ENCODE data around the gene MYO9A. TPM values are rescaled to one million over a fixed set of nuclear protein-coding genes. Genes with fewer than 3 reads are reported as not detected.

MYO9A gene
- total RNA-seq, 1 experiment from 2014 or later = 21.4 TPM

- no peak overlapping the region for H3K14ac ChIP-seq (ENCODE audit: insufficient read depth, low read length)
- no peak overlapping the region for H2BK5ac ChIP-seq (ENCODE audit: insufficient read length, low read length)
- TF ChIP-seq CTCF (conservative IDR thresholded peaks at IDR 0.05) = no peak
- no peak overlapping the region for H3K23ac ChIP-seq (ENCODE audit: insufficient read length, low read depth, low read length)
- no peak overlapping the region for H3K27ac Mint-ChIP-seq
- H4K8ac ChIP-seq (replicated peaks; ENCODE audit: insufficient read length, low read depth, low read length) = no peak overlapping the region
- no peak overlapping the region for H3K4me2 ChIP-seq (ENCODE audit: insufficient read depth, insufficient read length, low read length)
- no peak overlapping the region for H3K4me3 Mint-ChIP-seq
- no peak overlapping the region for H3K56ac ChIP-seq (ENCODE audit: insufficient read length, low read depth, low read length)
- no peak overlapping the region for H4K91ac ChIP-seq (ENCODE audit: insufficient read length, low read depth, low read length)
- H3K23me2 ChIP-seq (ENCODE audit: insufficient read length, low read depth, low read length, poor library complexity, severe bottlenecking) = no peaks in the 10 kb centered on the region
- no peak overlapping the region for H3K27ac ChIP-seq (ENCODE audit: insufficient read length, low read depth, low read length)
- H3K9me3 Mint-ChIP-seq = no peaks in the 10 kb centered on the region
- H3K9ac ChIP-seq (ENCODE audit: extremely low read depth, insufficient read length, low read length) = no peak overlapping the region
- H3K79me1 ChIP-seq (ENCODE audit: insufficient read depth, low read depth, low read length, poor library complexity, severe bottlenecking) = no peaks in the 10 kb centered on the region
- WGBS (ENCODE audit: extremely low coverage, insufficient read length, low lambda C conversion rate) = no CpG with 5 or more reads among the region's 6 CpGs
- no peak overlapping the region for H2BK15ac ChIP-seq (ENCODE audit: low read depth, low read length)
- no peak overlapping the region for H2BK12ac ChIP-seq (ENCODE audit: insufficient read length, low read depth, low read length)
- no peak overlapping the region for H3K4ac ChIP-seq (ENCODE audit: low read depth, low read length)
- no peaks in the 10 kb centered on the region for H4K20me1 ChIP-seq (ENCODE audit: control insufficient read depth, insufficient read depth, insufficient read length)
- no peak overlapping the region for H2BK120ac ChIP-seq (ENCODE audit: low read depth, low read length, poor library complexity, severe bottlenecking)
- no peaks in the 10 kb centered on the region for H3K27me3 ChIP-seq (ENCODE audit: insufficient read depth, low read length)
- H2AK5ac ChIP-seq (ENCODE audit: insufficient read length, low read length) = no peak overlapping the region
- no peak overlapping the region for H3T11ph ChIP-seq (ENCODE audit: low read length)
- H4K5ac ChIP-seq (ENCODE audit: insufficient read length, low read depth, low read length) = no peak overlapping the region
- no peak for DNase-seq
- H2AFZ ChIP-seq (ENCODE audit: low read length) = no peak overlapping the region
- peaks cover 9% of the 10 kb centered on the region in 2 experiments for H3K4me1 Mint-ChIP-seq
- H3K79me2 ChIP-seq (ENCODE audit: insufficient read depth, low read length) = no peaks in the 10 kb centered on the region
- H3K36me3 Mint-ChIP-seq (ENCODE audit: insufficient read depth in 1 of 3, low read depth in 3 of 3) = no peaks in the 10 kb centered on the region
- H2BK20ac ChIP-seq (ENCODE audit: low read depth, low read length, poor library complexity, severe bottlenecking) = no peak overlapping the region
- H3K9me3 ChIP-seq (ENCODE audit: control insufficient read depth, low read depth, low read length) = no peaks in the 10 kb centered on the region
- H3K18ac ChIP-seq (ENCODE audit: insufficient read length, low read depth, low read length) = no peak overlapping the region
- no peaks in the 10 kb centered on the region; the same call in 1 of the 2 replicates for H3K4me1 ChIP-seq (ENCODE audit: insufficient read depth, low read length)
- H3K27me3 Mint-ChIP-seq (ENCODE audit: low read depth) = no peaks in the 10 kb centered on the region; the same call in 1 of the 2 replicates
Observed at GRCh38 chr15:71779073-71779797, 338.7 kb downstream of the MYO9A start.
